HepG2 (cell line): ENCODE results near the gene EDC3. TPM values are rescaled to one million over a fixed set of nuclear protein-coding genes. Genes with fewer than 3 reads are reported as not detected.
"Not testable (repeated sequence)": the region's sequence is repeated elsewhere in the genome, so short reads cannot be mapped to it uniquely, and the experiment has no call there.

ENCODE experiments used
- ATAC-seq: fragments of 200-7000 bp; cut with Tn5 transposase; 3 replicates; pipeline ENCODE4 v1.9.1; 2020; ENCODE audit warnings: mild to moderate bottlenecking, moderate library complexity
- BruUV-seq: library from RNA; stranded (reverse); fragments of 400-500 nt; replicated peaks from 2 replicates; lab custom pipeline; 2021; lab: Mats Ljungman, UMichigan
- CTCF ChIA-PET: fragments of 300-600 bp; formaldehyde crosslinking; extraction: SDS; loops from one replicate; lab custom pipeline; 2021; ENCODE audit warnings: low total read pairs, inconsistent platforms, low intra/inter-chr PET ratio; lab: Yijun Ruan, JAX
- POLR2A ChIA-PET: fragments of 350-600 bp; sonication (Branson Sonifier 250); formaldehyde crosslinking; loops from one replicate; lab custom pipeline; 2020; ENCODE audit warnings: antibody characterized with exemption, inconsistent platforms; lab: Yijun Ruan, JAX
- DNase-seq: peaks from one replicate; pipeline ENCODE4 v3.0.0-alpha.2; 2015; ENCODE audit warnings: low spot score
- FAIRE-seq: peaks from 3 replicates; lab custom pipeline; 2011; peaks lifted over from hg19 to GRCh38; lab: Jason Lieb, UNC
- H2AFZ ChIP-seq: one replicate; pipeline ENCODE4 v1.6.1; 2011; ENCODE audit warnings: low read length, inconsistent platforms
- H3K27ac ChIP-seq: fragments of 300-600 bp; 3 replicates; pipeline ENCODE4 v1.8.0; 2011; ENCODE audit warnings: mixed run types, mild to moderate bottlenecking, mixed read lengths, low read length, inconsistent platforms; ENCODE audit not compliant: insufficient read depth; ENCODE audit errors: extremely low read length
- H3K27me3 ChIP-seq, 2 experiments: fragments of 200-600 bp in 1 of 2; 2 replicates in 1 of 2; 3 replicates in 1 of 2; pipeline versions ENCODE4 v1.6.0 to v1.8.0; 2011; ENCODE audit warnings: low read length in 2 of 2, mild to moderate bottlenecking in 2 of 2, moderate library complexity in 2 of 2, inconsistent platforms in 1 of 2; ENCODE audit not compliant: insufficient read depth in 2 of 2, control insufficient read depth in 1 of 2
- H3K36me3 ChIP-seq, 2 experiments: fragments of 200-600 bp in 1 of 2; replicated peaks in 1 of 2; 2 replicates in 1 of 2; 3 replicates in 1 of 2; pipeline versions ENCODE4 v1.5.1 to v1.8.0; 2011; ENCODE audit warnings: low read length in 2 of 2, inconsistent platforms in 1 of 2; ENCODE audit not compliant: insufficient read depth in 2 of 2, control insufficient read depth in 1 of 2
- H3K4me1 ChIP-seq: 2 replicates; pipeline ENCODE4 v1.5.1; 2012; ENCODE audit warnings: low read length, inconsistent platforms; ENCODE audit not compliant: insufficient read depth
- H3K4me2 ChIP-seq: 2 replicates; pipeline ENCODE4 v1.6.0; 2011; ENCODE audit warnings: low read depth, low read length, inconsistent platforms
- H3K4me3 ChIP-seq, 3 experiments: fragments of 200-600 bp in 1 of 3; sonication (generic), shearing (Covaris generic) in 1 of 3; replicated peaks in 1 of 3; 2 replicates each; pipeline ENCODE4 v1.5.1; 2011 to 2016; ENCODE audit warnings: low read length in 3 of 3, inconsistent platforms in 2 of 3, low read depth in 2 of 3, mild to moderate bottlenecking in 2 of 3, control low read depth in 1 of 3, mixed read lengths in 1 of 3; ENCODE audit not compliant: insufficient read depth in 1 of 3
- H3K79me2 ChIP-seq: one replicate; pipeline ENCODE4 v1.6.1; 2011; ENCODE audit warnings: low read length, inconsistent platforms; ENCODE audit not compliant: insufficient read depth
- H3K9ac ChIP-seq: 2 replicates; pipeline ENCODE4 v1.6.0; 2011; ENCODE audit warnings: mild to moderate bottlenecking, low read depth, low read length, inconsistent platforms; ENCODE audit not compliant: insufficient read depth
- H3K9me3 ChIP-seq: 2 replicates; pipeline ENCODE4 v1.5.1; 2012; ENCODE audit warnings: mild to moderate bottlenecking, low read length
- H4K20me1 ChIP-seq: 2 replicates; pipeline ENCODE4 v1.6.0; 2011; ENCODE audit warnings: inconsistent platforms, mild to moderate bottlenecking, low read length, moderate library complexity; ENCODE audit not compliant: insufficient read depth
- MAFF ChIP-seq: IDR thresholded peaks from 2 replicates; pipeline ENCODE4 v1.6.1; 2011; ENCODE audit warnings: low read depth, low read length, improper control_type of control experiment
- RBFOX2 ChIP-seq: fragments of 200-400 bp; formaldehyde crosslinking; IDR thresholded peaks from 2 replicates; pipeline ENCODE4 v1.6.1; 2017; ENCODE audit warnings: low read depth, mild to moderate bottlenecking, low read length
- RBM22 ChIP-seq: fragments of 200-400 bp; formaldehyde crosslinking; optimal IDR thresholded peaks from 2 replicates; pipeline ENCODE3; 2017; ENCODE audit warnings: mild to moderate bottlenecking, low read length, moderate library complexity
- WGBS: methylation state at CpG from one replicate; pipeline ENCODE4 v1.1.6; 2017; ENCODE audit warnings: low lambda C conversion rate; 5-methylcytosine and 5-hydroxymethylcytosine counted together
- in situ Hi-C: cut with HindIII; loops from 2 replicates; pipeline ENCODE4 v1.10.0; 2017; ENCODE audit warnings: low pct_unique_long_range_greater_than_20kb; ENCODE audit not compliant: extremely low pct_ligation_motif_present
- intact Hi-C: fragments of 100-400 bp; cut with micrococcal nuclease; formaldehyde crosslinking; loops from one replicate; pipeline ENCODE4 v1.10.0; 2022; ENCODE audit not compliant: unreplicated experiment
- polyA plus RNA-seq, 8 experiments: library from polyadenylated mRNA; depleted of rRNA in 3 of 8; stranded (reverse) in 7 of 8; unstranded in 1 of 8; fragments of >200 nt; fragmentation: Illumina TruSeq in 4 of 8; extraction: Trizol in 4 of 8; gene quantifications; 2 replicates each; pipeline versions ENCODE4 v1.2.1 to v1.2.3, GENCODE V29; 2011 to 2016; ENCODE audit warnings: low read depth in 4 of 8, missing spikeins in 1 of 8, mixed read lengths in 1 of 8; ENCODE audit not compliant: insufficient read depth in 1 of 8
- total RNA-seq, 5 experiments: library from RNA; depleted of rRNA; stranded (reverse); fragments of >200 nt; fragmentation: Illumina TruSeq; extraction: Trizol; gene quantifications; 2 replicates each; pipeline ENCODE4 v1.2.3, GENCODE V29; 2016; ENCODE audit warnings: low read depth in 1 of 5

The EDC3 gene
- total and polyA plus RNA-seq, 2 of the 13 experiments (the other 11 are each of a cell fraction or from before 2014, with no cell fraction given): 17.4 to 32.0 TPM

DNA sequence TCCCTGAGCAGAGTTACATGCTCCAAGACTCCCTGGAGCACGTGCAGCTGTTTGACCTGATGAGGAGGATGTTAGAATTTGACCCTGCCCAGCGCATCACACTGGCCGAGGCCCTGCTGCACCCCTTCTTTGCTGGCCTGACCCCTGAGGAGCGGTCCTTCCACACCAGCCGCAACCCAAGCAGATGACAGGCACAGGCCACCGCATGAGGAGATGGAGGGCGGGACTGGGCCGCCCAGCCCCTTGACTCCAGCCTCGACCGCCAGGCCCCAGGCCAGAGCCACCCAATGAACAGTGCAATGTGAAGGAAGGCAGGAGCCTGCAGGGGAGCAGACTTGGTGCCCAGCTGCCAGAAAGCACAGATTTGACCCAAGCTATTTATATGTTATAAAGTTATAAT lies 66.1 kb downstream of the EDC3 start:
- H3K9ac ChIP-seq, H3K79me2 ChIP-seq, ATAC-seq, H3K4me3 ChIP-seq, CTCF ChIA-PET, FAIRE-seq, H3K27ac ChIP-seq, H2AFZ ChIP-seq, intact Hi-C loops, H3K27me3 ChIP-seq, DNase-seq, H3K4me2 ChIP-seq, BruUV-seq, H3K9me3 ChIP-seq: not testable (repeated sequence)
- peaks cover 21% of the 10 kb centered on the region for H4K20me1 ChIP-seq
- WGBS: 95% methylated on average over 4 of the region's 10 CpGs
- peaks cover 20% of the 10 kb centered on the region for H3K4me1 ChIP-seq
- peaks cover 64 to 87% of the 10 kb centered on the region in 2 experiments for H3K36me3 ChIP-seq
- in situ Hi-C loops: loop anchor here (10.0 kb wide), 1 partner anchor 325 kb away; the partner anchor contains the start of gene RPP25
- POLR2A ChIA-PET: interaction anchor here (0.6 kb wide), 1 partner anchor 395 kb away, joined by 3 read pairs; no protein-coding TSS in a partner anchor
- TF ChIP-seq RBFOX2: peak; percentile 29; the same call in 1 of the 2 replicates

DNA sequence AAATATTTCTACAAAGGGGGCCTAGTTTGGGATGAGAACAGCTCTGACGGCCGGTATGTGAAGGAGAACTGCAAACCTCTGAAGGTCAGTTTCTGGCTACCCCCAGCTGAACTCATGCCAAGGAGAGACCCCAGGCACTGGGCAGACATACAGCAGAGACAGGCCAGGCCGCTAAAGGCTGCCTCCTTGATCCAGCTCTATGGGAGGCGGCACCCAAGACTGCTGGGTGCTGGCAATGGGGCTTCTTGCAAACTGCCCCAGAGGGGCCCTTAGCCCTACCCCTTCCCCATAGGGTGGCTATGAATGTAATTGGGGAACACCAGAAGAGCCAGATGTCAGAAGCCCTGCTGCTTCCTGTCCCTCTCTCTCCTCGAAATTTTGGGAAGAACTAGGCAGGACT lies 66.9 kb downstream of the EDC3 start:
- H3K4me2 ChIP-seq: no peak overlapping the region
- peak; percentile 27 for TF ChIP-seq RBM22
- no peak for TF ChIP-seq MAFF
- ATAC-seq (no peak), FAIRE-seq (no peak), DNase-seq (no peak)
- ChIA-PET CTCF (no interaction called here), POLR2A (interaction anchor here (0.6 to 1.1 kb wide), 2 partner anchors 96 to 131 kb away, joined by 3 to 5 read pairs; no protein-coding TSS in a partner anchor)
- in situ Hi-C loops (no loop called here), intact Hi-C loops (no loop called here)
- no peaks in the 10 kb centered on the region for H3K9me3 ChIP-seq
- no TSS peak for BruUV-seq
- no peak overlapping the region for H2AFZ ChIP-seq
- no peaks in the 10 kb centered on the region for H3K79me2 ChIP-seq
- peaks cover 21% of the 10 kb centered on the region for H4K20me1 ChIP-seq
- H3K27me3 ChIP-seq: no peaks in the 10 kb centered on the region
- no peak overlapping the region for H3K27ac ChIP-seq
- H3K4me1 ChIP-seq: peaks cover 20% of the 10 kb centered on the region
- WGBS: 88% methylated on average over 4 of the region's 5 CpGs
- no peak overlapping the region for H3K4me3 ChIP-seq
- no peak overlapping the region for H3K9ac ChIP-seq
- H3K36me3 ChIP-seq: peaks cover 64 to 87% of the 10 kb centered on the region in 2 experiments
